Measurements from ENCODE around the gene LTBP2. TPM values are rescaled to one million over a fixed set of nuclear protein-coding genes. Genes with fewer than 3 reads are reported as not detected.

LTBP2 gene
- total RNA-seq, 2 donors from 2014 or later, result 674 to 973 TPM

DNA sequence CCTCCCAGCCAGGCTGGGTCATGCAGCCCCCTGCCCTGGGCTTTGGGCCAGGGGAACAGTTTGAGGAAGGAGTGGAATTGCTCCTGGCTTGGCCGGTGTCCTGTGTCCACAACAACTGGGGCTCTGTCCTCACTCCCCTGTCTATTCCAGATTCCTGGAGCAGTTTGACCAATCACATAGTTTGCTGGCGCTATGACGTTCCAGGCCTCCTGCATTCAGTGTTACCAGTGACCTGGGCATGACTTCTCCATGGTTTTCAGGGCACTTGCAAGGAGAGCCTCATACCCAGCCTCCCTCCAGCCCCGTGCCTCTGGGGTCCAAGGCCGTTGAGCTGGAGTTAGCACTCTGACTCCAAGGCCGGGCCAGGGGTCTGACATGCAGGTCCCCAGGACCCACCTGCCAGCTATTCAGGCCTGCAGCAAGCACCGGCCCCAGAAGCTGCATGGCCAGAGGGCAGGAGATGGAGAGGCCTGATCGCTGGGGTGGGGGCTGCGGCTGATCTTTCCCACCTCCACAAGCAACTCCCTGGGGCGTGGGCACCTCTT, 84.2 kb downstream of the LTBP2 start:
- no peak for DNase-seq (ENCODE audit: low spot score)
- Histone ChIP-seq H3K4me3 (no peak overlapping the region), H3K27me3 (replicated peaks; ENCODE audit: insufficient read depth) (no peaks in the 10 kb centered on the region), H3K9me3 (no peaks in the 10 kb centered on the region), H3K27ac (peak overlapping the region; percentile 17 to 54), H3K4me1 (ENCODE audit: control insufficient read depth in 1 of 2, low read depth in 2 of 2) (peaks cover 12 to 44% of the 10 kb centered on the region in 2 donors), H3K36me3 (peaks cover 56% of the 10 kb centered on the region)
- no peak for ATAC-seq (ENCODE audit: insufficient number of reproducible peaks, low FRiP score, low read depth)
- TF ChIP-seq, protein P1, sequence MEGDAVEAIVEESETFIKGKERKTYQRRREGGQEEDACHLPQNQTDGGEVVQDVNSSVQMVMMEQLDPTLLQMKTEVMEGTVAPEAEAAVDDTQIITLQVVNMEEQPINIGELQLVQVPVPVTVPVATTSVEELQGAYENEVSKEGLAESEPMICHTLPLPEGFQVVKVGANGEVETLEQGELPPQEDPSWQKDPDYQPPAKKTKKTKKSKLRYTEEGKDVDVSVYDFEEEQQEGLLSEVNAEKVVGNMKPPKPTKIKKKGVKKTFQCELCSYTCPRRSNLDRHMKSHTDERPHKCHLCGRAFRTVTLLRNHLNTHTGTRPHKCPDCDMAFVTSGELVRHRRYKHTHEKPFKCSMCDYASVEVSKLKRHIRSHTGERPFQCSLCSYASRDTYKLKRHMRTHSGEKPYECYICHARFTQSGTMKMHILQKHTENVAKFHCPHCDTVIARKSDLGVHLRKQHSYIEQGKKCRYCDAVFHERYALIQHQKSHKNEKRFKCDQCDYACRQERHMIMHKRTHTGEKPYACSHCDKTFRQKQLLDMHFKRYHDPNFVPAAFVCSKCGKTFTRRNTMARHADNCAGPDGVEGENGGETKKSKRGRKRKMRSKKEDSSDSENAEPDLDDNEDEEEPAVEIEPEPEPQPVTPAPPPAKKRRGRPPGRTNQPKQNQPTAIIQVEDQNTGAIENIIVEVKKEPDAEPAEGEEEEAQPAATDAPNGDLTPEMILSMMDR (IDR thresholded peaks at IDR 0.05), result no peak

DNA sequence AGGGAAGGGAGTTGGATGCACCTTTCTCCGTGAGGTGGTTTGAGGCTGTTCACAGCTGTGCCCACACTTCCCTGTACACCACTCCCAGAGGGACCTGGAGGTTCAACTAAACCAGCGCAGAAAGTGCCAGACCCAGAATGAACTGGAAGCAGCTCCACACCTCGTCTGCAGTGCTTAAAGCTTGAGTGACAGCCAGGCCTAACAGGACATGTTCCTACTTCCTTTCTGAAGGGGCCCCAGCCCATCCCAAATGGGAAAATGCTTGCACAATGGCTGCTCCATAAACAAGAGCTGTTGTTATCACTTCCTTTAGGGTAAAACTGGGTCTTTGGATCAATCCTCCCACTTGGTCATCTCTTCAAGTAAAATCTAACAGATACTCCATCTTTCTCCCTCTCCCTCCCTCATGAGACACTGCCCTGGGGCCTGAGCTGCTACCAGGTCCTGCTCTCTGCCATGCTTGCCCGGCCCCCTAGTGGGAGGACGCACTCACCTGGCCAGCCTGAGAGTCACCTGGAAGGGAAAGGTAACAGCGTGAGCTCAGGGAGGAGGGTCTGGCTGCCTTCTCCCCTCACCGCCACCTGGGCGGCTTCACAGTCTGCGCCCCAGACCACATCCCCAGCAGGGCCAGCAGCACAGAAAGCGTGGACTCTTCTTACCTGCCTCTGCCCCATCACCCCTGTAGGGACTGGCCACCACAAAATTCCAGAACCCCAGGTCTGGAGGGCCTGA, 85.0 kb downstream of the LTBP2 start:
- DNase-seq (ENCODE audit: low spot score) (no peak), ATAC-seq (ENCODE audit: insufficient number of reproducible peaks, low FRiP score, low read depth) (no peak)
- H3K36me3 ChIP-seq, result peaks cover 58% of the 10 kb centered on the region
- H3K4me3 ChIP-seq, result no peak overlapping the region
- TF ChIP-seq, protein P1 (IDR thresholded peaks at IDR 0.05), result no peak
- H3K27me3 ChIP-seq (replicated peaks; ENCODE audit: insufficient read depth), result no peaks in the 10 kb centered on the region
- peak overlapping the region in 1 of 2 donors; percentile 17 for H3K27ac ChIP-seq
- no peaks in the 10 kb centered on the region for H3K9me3 ChIP-seq
- peaks cover 12 to 44% of the 10 kb centered on the region in 2 donors for H3K4me1 ChIP-seq (ENCODE audit: control insufficient read depth in 1 of 2, low read depth in 2 of 2)

DNA sequence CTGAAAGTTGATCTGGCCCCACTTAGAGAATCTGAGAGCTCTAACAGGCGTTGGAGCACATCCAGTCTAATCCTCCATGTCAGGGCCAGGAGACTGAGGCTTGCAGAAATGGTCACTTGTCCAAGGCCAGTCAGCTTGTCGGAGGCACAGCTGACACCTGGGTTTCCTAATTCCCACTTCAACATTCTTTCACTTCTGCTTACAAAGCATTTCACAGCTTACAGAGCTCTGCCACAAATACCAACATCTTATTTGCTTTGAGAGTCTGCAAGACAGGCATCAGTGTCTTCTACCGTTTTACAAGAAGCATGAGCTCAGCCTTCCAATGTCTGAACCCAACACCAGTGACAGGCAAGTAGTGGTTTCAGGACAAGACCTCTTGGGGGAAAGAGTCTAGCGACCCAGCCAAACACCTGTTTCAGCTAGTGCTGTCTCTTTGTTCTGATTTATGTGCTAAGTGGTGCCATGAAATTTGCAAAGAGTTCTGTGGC, 86.6 kb downstream of the LTBP2 start:
- Histone ChIP-seq H3K4me3 (no peak overlapping the region), H3K27me3 (replicated peaks; ENCODE audit: insufficient read depth) (no peaks in the 10 kb centered on the region), H3K36me3 (peaks cover 63% of the 10 kb centered on the region), H3K4me1 (ENCODE audit: control insufficient read depth in 1 of 2, low read depth in 2 of 2) (peaks cover 12 to 44% of the 10 kb centered on the region in 2 donors), H3K27ac (peak overlapping the region; percentile 69 to 78), H3K9me3 (no peaks in the 10 kb centered on the region)
- no peak for DNase-seq (ENCODE audit: low spot score)
- no peak for ATAC-seq (ENCODE audit: insufficient number of reproducible peaks, low FRiP score, low read depth)
- TF ChIP-seq, protein P1 (IDR thresholded peaks at IDR 0.05), result no peak

DNA sequence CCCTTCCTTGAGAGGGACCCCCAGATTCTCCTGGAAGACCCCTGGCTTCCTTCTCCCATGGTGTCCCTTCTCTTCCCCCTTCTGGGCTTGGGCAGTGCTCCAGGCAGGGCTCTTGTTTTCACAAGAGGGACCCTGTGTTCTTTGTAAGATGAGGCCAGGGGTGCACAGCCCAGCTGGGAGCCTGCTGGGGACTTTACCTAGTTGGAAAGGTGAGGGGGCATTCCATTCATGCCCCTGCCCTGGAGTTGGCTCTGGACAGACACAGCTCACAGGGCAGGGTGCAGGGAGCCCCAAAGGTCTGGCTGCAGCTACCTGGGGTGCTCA, 87.3 kb downstream of the LTBP2 start:
- H3K27ac ChIP-seq, result peak overlapping the region; percentile 69 to 78

More for the DNA sequence above, 87.3 kb downstream of the LTBP2 start:
- Histone ChIP-seq H3K9me3 (no peaks in the 10 kb centered on the region), H3K4me3 (no peak overlapping the region), H3K27me3 (replicated peaks; ENCODE audit: insufficient read depth) (no peaks in the 10 kb centered on the region), H3K36me3 (peaks cover 64% of the 10 kb centered on the region), H3K4me1 (ENCODE audit: control insufficient read depth in 1 of 2, low read depth in 2 of 2) (peaks cover 12 to 44% of the 10 kb centered on the region in 2 donors)
- DNase-seq (ENCODE audit: low spot score), result no peak
- no peak for ATAC-seq (ENCODE audit: insufficient number of reproducible peaks, low FRiP score, low read depth)
- TF ChIP-seq, protein P1 (IDR thresholded peaks at IDR 0.05), result no peak
